Aorta (tissue), 5 donors: Measurements from ENCODE around the gene SKAP2. TPM values are rescaled to one million over a fixed set of nuclear protein-coding genes. Genes with fewer than 3 reads are reported as not detected.

Source experiments
- ATAC-seq: fragments of 200-7000 bp; cut with Tn5 transposase; one replicate; pipeline ENCODE4 v1.9.1; 2022; ENCODE audit warnings: moderate library complexity; ENCODE audit not compliant: low FRiP score
- DNase-seq, 2 donors: peaks; one replicate each; pipeline ENCODE4 v3.0.0-alpha.2; 2020
- H3K27ac ChIP-seq, 2 donors: one replicate each; pipeline ENCODE4 v1.5.1; 2013; ENCODE audit warnings: low read length in 2 of 2, mild to moderate bottlenecking in 2 of 2, moderate library complexity in 2 of 2, control low read depth in 1 of 2, inconsistent platforms in 1 of 2, low read depth in 1 of 2
- H3K27me3 ChIP-seq, 2 donors: one replicate each; pipeline ENCODE4 v1.6.1; 2013; ENCODE audit warnings: control low read depth in 1 of 2, low read length in 1 of 2, mild to moderate bottlenecking in 1 of 2, moderate library complexity in 1 of 2; ENCODE audit not compliant: insufficient read depth in 2 of 2, control insufficient read depth in 1 of 2
- H3K36me3 ChIP-seq, 2 donors: one replicate each; pipeline ENCODE4 v1.6.1; 2013; ENCODE audit warnings: control low read depth in 1 of 2, low read length in 1 of 2, mild to moderate bottlenecking in 1 of 2; ENCODE audit not compliant: insufficient read depth in 2 of 2, control insufficient read depth in 1 of 2
- H3K4me1 ChIP-seq, 2 donors: one replicate each; pipeline ENCODE4 v1.6.1; 2013; ENCODE audit warnings: low read length in 2 of 2, control low read depth in 1 of 2, mild to moderate bottlenecking in 1 of 2, moderate library complexity in 1 of 2; ENCODE audit not compliant: insufficient read depth in 2 of 2, control insufficient read depth in 1 of 2
- H3K4me3 ChIP-seq, 2 donors: one replicate each; pipeline ENCODE4 v1.5.1; 2013; ENCODE audit warnings: low read length in 2 of 2, control low read depth in 1 of 2, mild to moderate bottlenecking in 1 of 2
- H3K9me3 ChIP-seq: one replicate; pipeline ENCODE4 v1.6.1; 2013; ENCODE audit warnings: mild to moderate bottlenecking, low read length; ENCODE audit not compliant: control insufficient read depth
- WGBS, 2 donors: extraction: QIAGEN DNeasy Blood & Tissue Kit; methylation state at CpG; one replicate each; pipeline ENCODE4 v1.1.7; 2013; 5-methylcytosine and 5-hydroxymethylcytosine counted together
- intact Hi-C, 2 donors: fragments of 100-400 bp; cut with DNase I; formaldehyde crosslinking; loops; one replicate each; pipeline versions ENCODE4 v1.14.2 to v1.15.0; 2022
- polyA plus RNA-seq, 2 donors: library from polyadenylated mRNA; stranded (reverse); fragments of 200-250 nt; gene quantifications; one replicate each; pipeline ENCODE4 v1.2.3, GENCODE V29; 2013
- total RNA-seq, 2 donors: library from RNA; stranded (reverse); fragmentation: NEBNext Ultra II Directional; extraction: Animal tissue kit (Norgen Biotek cat#: 25700); gene quantifications; one replicate each; pipeline ENCODE4 v1.2.1, GENCODE V29; 2021
- donor health status: healthy with polysubstance abuse.
- donor health status: Bipolar disorder and iron deficiency.
- donor health status: DM: no; HTN: no; CAD: no.
- donor health status: DM: no; HTN: no; CAD: no.
- donor health status: DM: yes; HTN: yes; CAD: no.

The SKAP2 gene
- total and polyA plus RNA-seq, 4 donors: 11.4 to 48.5 (median 27.9) TPM

DNA sequence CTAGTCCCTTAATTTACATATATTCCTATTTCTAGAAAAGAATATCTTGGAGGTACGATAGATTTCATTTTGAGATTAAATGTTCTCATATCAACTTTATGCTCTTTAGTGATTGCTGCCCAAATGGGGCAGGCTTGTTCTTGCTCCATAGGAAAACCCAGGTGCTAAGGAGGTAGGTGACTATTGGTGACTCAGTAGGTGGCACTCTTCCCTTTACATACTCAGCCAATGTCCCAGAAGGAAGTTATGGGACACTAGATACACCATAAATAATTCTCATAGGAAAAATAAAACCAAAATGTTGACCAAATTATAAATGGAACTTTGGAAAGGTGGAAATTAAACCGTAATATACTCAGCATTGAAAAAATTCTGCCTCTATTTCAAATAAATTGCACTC, 4.0 kb downstream of the SKAP2 start:
- Histone ChIP-seq H3K4me3 (no peak overlapping the region), H3K9me3 (no peaks in the 10 kb centered on the region), H3K27ac (no peak overlapping the region), H3K4me1 (no peaks in the 10 kb centered on the region), H3K36me3 (no peaks in the 10 kb centered on the region), H3K27me3 (no peaks in the 10 kb centered on the region)
- DNase-seq (no peak), ATAC-seq (no peak)
- intact Hi-C loops: loop anchor here (5.0 to 10.0 kb wide), 5 partner anchors 174 to 1003 kb away; partner anchors contain the start of gene HOXA2 (in 1 of the 2)
- WGBS, 2 donors: 94 to 97% methylated on average over 2 of the region's 2 CpGs

DNA sequence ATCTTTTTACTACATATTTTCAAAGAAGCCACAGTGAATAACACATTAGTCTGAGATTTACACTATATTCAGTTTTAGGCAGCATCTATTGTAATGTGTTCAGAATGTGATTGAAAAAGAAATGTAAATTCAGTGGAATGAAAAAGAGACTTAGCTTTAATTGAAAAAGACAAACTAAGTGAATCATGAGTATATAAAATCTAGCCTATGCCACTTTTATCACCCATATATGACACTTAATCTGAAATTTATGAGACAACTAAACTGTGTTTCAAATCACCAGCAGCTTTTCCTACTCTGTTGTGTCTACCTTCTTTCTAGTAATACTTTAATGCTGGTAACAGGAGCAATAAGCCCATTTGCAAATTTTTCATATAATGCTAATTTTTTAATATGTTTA, 4.7 kb downstream of the SKAP2 start:
- no peaks in the 10 kb centered on the region for H3K27me3 ChIP-seq
- no peaks in the 10 kb centered on the region for H3K4me1 ChIP-seq
- intact Hi-C loops: loop anchor here (5.0 to 10.0 kb wide), 6 partner anchors 175 to 1002 kb away; partner anchors contain the start of gene HOXA2 (in 1 of the 2)

GRCh38 chr7:26858735-26859134, 5.7 kb downstream of the SKAP2 start:
- Histone ChIP-seq H3K27me3 (no peaks in the 10 kb centered on the region), H3K4me3 (no peak overlapping the region), H3K9me3 (no peaks in the 10 kb centered on the region), H3K4me1 (no peaks in the 10 kb centered on the region), H3K36me3 (no peaks in the 10 kb centered on the region), H3K27ac (no peak overlapping the region)
- WGBS, 2 donors: 94 to 95% methylated on average over 3 of the region's 3 CpGs
- intact Hi-C loops: loop anchor here in 1 of 2 donors (10.0 kb wide), 1 partner anchor 994 kb away; no protein-coding TSS in a partner anchor
- ATAC-seq: no peak
- no peak for DNase-seq

More for the DNA sequence above, 4.7 kb downstream of the SKAP2 start:
- DNase-seq: no peak
- no peak for ATAC-seq
- Histone ChIP-seq H3K4me3 (no peak overlapping the region), H3K9me3 (no peaks in the 10 kb centered on the region), H3K27ac (no peak overlapping the region), H3K36me3 (no peaks in the 10 kb centered on the region)

- no peak overlapping the region for H3K4me3 ChIP-seq
- no peak overlapping the region for H3K27ac ChIP-seq
- no peaks in the 10 kb centered on the region for H3K36me3 ChIP-seq
- H3K9me3 ChIP-seq: no peaks in the 10 kb centered on the region
- H3K27me3 ChIP-seq: no peaks in the 10 kb centered on the region
- no peaks in the 10 kb centered on the region for H3K4me1 ChIP-seq
- DNase-seq (no peak), ATAC-seq (no peak)
- intact Hi-C loops: loop anchor here in 1 of 2 donors (10.0 kb wide), 1 partner anchor 993 kb away; no protein-coding TSS in a partner anchor
- 85 to 89% methylated on average over 5 of the region's 5 CpGs for WGBS, 2 donors
Observed at GRCh38 chr7:26858241-26858715, 6.1 kb downstream of the SKAP2 start.

DNA sequence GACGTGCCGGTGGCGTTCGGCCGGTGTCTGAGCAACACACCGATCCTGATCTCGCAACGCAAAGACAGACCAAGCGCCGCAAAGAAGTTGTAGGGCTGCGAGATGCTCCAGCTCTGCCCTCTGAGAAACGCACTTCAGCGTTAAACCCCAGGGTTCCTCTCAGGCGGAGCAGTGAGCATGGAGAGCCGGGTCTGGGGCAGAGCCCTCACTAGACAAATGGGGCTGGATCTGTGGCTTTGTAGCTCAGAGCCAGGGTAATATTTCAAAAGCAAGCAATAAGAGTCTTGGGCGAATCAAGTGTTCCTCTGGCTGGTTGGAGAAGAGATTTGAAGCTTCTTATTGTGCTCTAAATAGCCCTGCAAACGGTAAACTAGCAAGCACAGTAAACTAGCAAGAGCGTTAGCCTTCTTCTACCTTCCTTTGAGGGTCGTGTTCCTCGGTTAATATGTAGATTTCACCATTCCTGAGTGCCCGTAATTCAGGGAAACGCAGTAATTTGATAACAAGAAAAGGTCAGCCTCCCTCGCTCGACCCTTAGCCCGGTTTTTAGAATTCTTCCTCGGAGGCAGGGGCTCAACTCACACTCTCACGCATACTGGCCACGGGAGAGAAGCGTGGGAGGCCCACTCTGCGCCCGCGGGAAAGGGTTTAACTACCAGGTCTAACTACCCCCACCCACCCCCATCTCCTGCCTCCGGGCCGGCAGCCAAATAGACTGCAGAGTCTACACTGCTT, 6.7 kb downstream of the SKAP2 start:
- Histone ChIP-seq H3K36me3 (no peaks in the 10 kb centered on the region), H3K27me3 (no peaks in the 10 kb centered on the region), H3K27ac (no peak overlapping the region), H3K9me3 (no peaks in the 10 kb centered on the region), H3K4me3 (no peak overlapping the region), H3K4me1 (no peaks in the 10 kb centered on the region)
- WGBS, 2 donors: 55 to 73% methylated on average over 34 of the region's 34 CpGs
- DNase-seq (peak; percentile 47 to 75), ATAC-seq (peak; percentile 67)
- intact Hi-C loops: loop anchor here in 1 of 2 donors (10.0 kb wide), 1 partner anchor 993 kb away; no protein-coding TSS in a partner anchor

DNA sequence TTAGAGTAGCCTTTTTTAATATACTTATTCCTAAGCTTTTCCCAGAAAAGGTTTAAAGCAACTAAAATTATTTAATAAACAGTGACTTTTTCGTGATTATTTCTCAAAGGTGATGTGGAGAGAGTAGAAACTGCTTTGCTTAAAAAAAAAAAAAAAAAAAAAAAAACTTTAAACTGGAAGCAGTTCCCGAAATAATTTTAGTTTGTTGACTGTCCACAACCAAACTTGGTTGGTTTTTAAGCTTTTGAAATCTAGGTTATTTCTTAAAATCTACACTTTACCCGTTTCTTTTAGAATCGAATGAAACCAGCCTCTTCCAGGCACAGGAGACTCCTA, 7.3 kb downstream of the SKAP2 start:
- no peaks in the 10 kb centered on the region for H3K9me3 ChIP-seq
- no peak overlapping the region for H3K4me3 ChIP-seq
- no peaks in the 10 kb centered on the region for H3K27me3 ChIP-seq
- no peak overlapping the region for H3K27ac ChIP-seq
- H3K4me1 ChIP-seq: no peaks in the 10 kb centered on the region
- intact Hi-C loops: loop anchor here in 1 of 2 donors (10.0 kb wide), 1 partner anchor 992 kb away; no protein-coding TSS in a partner anchor
- ATAC-seq (no peak), DNase-seq (no peak)
- 47 to 72% methylated on average over 4 of the region's 4 CpGs for WGBS, 2 donors
- H3K36me3 ChIP-seq: no peaks in the 10 kb centered on the region

DNA sequence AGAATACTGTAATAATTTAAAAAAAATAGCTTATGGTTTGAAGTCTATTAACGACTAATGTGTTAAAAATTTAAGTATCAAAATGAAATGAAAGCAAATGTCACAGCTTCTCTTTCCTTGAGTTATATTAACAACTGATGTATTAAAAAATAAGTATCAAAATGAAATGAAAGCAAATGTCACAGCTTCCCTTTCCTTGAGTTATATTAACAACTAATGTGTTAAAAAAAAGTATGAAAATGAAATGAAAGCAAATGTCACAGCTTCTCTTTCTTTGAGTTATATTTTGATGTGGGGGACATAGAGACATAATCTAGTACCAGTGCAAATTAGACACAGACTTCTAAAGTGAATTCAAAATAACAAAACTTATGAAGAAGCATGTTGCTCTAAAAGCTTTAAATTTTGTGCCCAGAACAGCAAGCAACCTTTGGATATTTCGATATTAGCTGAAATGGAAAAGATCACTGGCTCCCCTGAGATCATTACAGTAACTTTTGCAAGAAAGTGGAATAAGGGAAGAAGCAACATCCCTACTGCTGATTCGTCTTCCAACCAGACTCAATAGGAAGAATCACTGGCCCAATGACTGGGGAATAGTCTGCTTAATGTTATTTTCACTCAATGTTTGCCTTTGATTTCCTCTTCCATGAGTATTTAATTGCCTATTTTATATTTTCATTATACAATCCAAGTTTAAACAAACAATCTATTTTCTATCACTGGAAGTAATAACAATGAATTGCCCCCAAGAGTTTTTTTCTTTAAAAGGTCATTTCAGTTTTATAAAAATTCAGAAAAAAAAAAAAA, 8.0 kb downstream of the SKAP2 start:
- ATAC-seq (no peak), DNase-seq (no peak)
- 62 to 70% methylated on average over 3 of the region's 3 CpGs for WGBS, 2 donors
- H3K27me3 ChIP-seq: no peaks in the 10 kb centered on the region
- no peaks in the 10 kb centered on the region for H3K4me1 ChIP-seq
- H3K4me3 ChIP-seq: no peak overlapping the region
- no peaks in the 10 kb centered on the region for H3K9me3 ChIP-seq
- intact Hi-C loops: loop anchor here in 1 of 2 donors (10.0 kb wide), 1 partner anchor 992 kb away; no protein-coding TSS in a partner anchor
- H3K36me3 ChIP-seq: no peaks in the 10 kb centered on the region
- H3K27ac ChIP-seq: no peak overlapping the region

- DNase-seq (no peak), ATAC-seq (no peak)
- Histone ChIP-seq H3K36me3 (no peaks in the 10 kb centered on the region), H3K4me1 (no peaks in the 10 kb centered on the region), H3K27ac (no peak overlapping the region), H3K9me3 (no peaks in the 10 kb centered on the region), H3K4me3 (no peak overlapping the region), H3K27me3 (no peaks in the 10 kb centered on the region)
- WGBS, 2 donors: 83 to 89% methylated on average over 1 of the region's 1 CpG
- intact Hi-C loops: loop anchor here (2.0 to 10.0 kb wide), 3 partner anchors 153 to 990 kb away; partner anchors contain the start of gene HOXA5 (in 1 of the 2)
Observed at GRCh38 chr7:26854876-26855855, 9.2 kb downstream of the SKAP2 start.
